Measurements from ENCODE around the gene LPIN1. TPM values are rescaled to one million over a fixed set of nuclear protein-coding genes. Genes with fewer than 3 reads are reported as not detected.

The LPIN1 gene
- total RNA-seq, 1 donor from 2014 or later = 198 TPM

DNA sequence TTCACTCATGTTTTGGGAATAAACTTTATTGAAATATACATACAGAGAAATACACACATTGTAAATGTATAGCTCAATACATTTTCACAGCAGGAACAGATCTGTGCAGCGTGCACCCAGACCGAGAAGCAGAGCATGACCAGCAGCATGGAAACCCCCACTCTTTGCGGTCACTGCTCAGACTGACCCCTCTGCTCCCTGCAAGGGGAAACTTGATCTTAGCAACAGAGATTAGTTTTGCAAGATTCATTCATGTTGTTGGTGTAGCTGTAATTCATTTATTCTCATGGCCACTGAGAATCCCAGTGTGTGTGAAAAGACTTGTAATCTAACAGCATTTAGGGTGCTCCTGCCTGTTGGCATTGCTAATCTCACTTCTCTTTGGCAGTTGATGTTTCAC is 35.2 kb downstream of the LPIN1 start:
- peak; percentile 6 for DNase-seq (ENCODE audit: low spot score)

DNA sequence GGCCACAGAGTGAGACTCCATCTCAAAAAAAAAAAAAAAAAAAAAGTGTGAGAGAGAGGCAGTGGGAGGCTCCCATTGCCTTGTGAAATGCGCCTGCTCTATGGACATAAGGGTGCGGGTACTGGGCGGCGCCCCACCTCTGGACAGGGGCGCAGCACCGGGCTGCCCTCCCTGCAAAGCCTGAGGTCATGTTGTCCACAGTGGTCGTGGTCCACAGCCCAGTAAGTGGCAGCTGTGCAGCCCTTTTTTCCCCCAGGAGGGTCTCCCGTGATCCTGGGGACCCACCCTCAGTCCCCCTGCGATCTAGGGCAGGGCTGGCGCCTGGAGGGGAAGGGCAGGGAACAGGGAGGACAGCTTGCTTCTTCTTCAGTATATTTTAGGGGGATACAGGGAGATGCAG is 37.8 kb downstream of the LPIN1 start:
- peak; percentile 77 for DNase-seq (ENCODE audit: low spot score)

DNA sequence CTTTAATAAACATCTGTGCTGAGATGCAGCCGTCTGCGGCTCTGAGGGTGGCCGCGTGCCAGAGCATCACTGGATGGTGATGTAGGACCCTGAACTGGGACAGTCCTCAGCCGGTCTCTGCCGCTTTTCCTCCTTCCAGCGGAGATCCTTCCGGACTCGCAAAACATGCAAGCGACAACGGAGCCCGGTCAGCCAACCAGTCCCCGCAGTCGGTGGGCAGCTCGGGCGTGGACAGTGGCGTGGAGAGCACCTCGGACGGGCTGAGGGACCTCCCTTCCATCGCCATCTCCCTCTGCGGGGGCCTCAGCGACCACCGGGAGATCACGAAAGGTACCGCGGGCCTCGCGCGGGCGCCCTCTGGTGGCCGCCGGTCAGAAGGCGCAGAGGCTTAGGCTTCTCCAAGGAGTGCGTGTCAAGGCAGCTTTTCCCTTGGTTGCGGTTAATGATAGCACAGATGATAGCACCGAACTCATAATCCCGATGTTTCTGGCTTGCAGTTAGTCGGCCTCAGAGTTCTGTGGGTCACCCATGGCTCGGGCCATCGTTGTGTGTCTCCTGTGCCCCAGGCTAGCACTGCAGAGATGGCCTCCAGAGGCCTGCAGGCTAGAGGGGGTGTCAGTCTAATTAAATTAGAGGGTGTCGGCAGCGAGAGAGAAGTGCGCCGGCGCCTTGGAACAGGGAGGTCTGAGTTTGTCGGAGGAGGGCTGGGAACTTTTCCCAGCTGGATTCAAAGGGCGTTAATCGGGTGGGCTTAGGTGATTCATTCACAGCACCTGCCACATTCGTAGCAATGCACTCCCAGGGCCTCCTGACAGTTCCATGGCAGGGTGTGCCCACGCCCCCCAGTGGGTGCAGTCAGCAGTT is 38.5 kb downstream of the LPIN1 start:
- peak; percentile 89 for DNase-seq (ENCODE audit: low spot score)

DNA sequence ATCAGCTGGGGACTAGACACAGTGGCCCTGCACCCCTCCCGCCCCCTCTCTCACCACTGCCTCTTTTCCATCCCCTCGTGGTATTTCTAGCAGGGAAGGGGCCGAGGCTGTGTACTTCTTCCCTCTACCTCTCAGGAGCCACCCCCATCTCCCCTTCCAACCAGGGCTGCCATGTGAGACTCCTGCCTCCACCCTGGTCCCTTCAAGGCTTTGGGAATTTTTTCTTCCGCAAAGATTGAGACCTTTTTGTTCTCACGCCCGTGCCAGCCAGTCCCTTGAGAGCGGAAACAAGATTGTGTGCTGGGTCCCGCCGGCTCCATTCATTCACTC is 39.1 kb downstream of the LPIN1 start:
- DNase-seq (ENCODE audit: low spot score) = peak; percentile 72

DNA sequence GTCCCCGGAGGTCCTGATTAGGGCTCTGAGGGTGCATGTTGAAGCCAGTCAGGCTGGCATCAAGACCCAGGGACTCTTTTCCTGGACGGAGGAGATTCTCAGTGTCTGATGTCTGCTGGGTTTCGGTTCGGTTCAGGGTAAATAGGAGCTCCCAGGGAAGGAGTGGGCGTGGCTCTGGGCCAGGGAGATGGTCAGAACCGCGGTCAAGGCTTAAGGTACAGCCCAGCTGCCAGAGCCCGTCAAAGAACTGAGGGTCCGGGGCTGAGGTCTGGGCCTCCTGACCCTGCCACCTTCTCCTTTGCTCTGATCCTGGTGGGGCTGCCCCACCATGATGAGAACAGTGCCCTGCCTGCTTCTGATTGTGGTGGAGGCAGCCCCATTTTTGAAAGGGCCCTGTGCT is 39.8 kb downstream of the LPIN1 start:
- peak; percentile 72 for DNase-seq (ENCODE audit: low spot score)

DNA sequence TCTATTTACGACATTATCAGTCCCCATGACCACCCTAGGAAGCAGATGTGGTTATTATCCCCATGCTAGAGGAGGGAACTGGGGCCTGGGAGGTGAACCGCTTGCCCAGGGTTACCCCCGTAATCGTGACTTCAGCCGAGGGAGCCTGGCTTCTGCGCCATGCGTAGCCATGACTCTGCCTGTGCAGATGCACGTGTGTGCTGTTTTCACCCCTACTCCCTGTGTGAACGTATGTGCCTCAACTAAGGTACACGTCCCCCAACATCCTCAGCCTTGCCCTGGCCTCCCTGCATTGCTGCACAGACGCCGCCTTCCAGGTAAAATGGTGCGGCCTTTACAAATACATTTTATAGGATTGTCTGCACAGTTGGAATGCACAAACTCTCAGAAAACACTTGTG is 40.2 kb downstream of the LPIN1 start:
- peak; percentile 85 for DNase-seq (ENCODE audit: low spot score)

DNA sequence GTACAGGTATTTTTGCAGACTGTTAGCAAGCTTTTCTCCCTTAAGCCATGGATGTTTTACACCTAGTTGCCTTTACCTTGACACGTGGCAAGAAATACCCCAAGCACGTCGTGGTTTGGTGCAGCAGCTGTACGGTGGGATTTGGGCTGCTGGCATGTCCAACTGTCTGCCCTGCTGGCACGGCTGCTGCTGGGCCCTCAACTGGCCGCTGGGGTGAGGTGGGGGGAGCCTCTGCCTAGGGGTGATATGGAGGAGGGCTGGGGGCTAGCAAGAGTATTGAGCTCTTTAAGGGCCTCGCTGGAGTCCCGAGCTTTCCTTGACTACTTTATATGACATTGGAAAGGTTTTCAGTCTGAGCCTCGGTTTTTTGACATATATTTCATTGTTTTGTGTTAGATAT is 41.6 kb downstream of the LPIN1 start:
- peak; percentile 18 for DNase-seq (ENCODE audit: low spot score)

DNA sequence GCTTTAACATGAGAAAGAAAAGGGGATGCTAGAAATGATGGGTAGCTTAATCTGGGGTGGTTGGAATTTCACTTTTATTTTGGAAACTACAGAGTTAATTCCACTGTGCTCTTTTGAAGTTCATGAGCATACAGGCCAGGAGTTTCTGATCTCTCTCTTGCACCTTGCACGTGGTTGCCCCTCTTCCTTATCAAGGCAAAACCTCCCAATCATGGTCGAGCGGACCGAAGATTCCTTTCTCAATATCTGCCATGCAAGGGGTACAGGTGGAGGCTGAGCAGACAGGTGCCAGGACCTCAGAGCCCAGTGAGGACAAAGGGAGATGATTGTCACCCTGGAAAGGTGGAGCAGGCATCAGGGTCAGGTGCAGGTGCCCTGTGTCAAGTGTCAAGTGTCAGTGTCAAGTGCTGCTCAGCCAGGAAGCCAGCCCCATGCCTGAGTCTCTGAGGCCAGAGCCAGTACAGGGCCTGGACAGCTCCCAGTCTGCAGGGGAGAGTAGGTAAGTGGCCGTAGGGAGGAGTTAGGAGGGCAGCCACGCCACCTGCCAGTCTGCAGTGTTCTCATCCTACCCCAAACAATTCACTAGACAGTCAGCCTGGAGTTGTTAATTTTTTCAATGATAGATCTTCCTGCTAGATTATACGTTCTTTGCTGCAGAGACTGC is 42.2 kb downstream of the LPIN1 start:
- DNase-seq (ENCODE audit: low spot score) = peak; percentile 67

DNA sequence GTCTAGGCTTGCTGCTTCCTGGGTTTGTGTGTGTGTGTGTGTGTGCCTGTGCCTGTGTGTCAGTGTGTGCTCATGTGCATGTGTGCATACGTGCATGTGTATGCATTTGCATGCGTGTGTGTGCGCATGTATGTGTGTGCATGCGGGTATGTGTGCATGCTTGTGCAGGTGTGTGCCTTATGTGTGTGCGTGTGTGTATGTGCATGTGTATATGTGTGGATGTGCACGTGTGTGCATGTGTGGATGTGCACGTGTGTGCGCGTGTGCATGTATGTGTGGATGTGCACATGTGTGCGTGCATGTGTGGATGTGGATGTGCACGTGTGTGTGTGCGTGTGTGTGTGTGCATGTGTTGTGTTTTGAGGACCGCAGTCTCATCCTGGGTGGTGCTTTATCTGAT is 42.8 kb downstream of the LPIN1 start:
- peak; percentile 69 for DNase-seq (ENCODE audit: low spot score)

DNA sequence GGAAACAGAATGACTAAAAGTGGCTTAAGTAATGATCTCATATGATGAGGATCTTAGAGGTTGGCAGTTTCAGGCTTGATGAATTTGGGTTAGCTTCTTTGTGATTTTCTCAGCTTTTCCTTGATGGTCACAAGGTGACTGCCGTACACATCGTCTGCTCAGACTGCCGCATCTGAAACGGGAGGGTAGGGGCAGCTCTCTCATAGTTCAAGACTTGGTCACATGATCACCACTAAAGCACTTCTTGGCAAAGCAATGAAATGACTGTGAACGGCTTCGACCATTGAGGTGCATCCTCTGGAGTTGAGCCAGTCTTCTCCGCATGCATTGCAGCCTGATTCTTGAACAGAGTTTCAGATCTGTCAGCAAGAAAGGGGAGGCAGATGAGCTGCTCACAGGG is 43.8 kb downstream of the LPIN1 start:
- DNase-seq (ENCODE audit: low spot score) = peak; percentile 39

DNA sequence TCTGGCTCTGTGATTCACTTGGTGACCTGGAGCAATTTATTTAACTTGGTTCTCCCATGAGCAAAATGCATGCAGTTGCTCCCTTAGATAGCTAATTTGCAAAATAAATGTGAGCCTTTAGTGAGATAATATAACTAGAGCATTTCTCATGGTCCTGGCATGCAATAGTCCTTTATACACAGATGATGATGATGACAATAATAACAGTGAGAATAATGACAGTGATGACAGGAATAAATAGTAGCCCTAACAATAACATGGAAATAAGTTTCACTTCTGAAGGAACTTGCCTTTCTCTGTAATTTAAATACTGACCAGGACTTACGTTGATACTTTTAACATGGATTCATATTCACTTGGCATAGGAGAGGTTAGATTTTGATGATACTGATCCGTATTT is 49.2 kb downstream of the LPIN1 start:
- no peak for DNase-seq (ENCODE audit: low spot score)

DNA sequence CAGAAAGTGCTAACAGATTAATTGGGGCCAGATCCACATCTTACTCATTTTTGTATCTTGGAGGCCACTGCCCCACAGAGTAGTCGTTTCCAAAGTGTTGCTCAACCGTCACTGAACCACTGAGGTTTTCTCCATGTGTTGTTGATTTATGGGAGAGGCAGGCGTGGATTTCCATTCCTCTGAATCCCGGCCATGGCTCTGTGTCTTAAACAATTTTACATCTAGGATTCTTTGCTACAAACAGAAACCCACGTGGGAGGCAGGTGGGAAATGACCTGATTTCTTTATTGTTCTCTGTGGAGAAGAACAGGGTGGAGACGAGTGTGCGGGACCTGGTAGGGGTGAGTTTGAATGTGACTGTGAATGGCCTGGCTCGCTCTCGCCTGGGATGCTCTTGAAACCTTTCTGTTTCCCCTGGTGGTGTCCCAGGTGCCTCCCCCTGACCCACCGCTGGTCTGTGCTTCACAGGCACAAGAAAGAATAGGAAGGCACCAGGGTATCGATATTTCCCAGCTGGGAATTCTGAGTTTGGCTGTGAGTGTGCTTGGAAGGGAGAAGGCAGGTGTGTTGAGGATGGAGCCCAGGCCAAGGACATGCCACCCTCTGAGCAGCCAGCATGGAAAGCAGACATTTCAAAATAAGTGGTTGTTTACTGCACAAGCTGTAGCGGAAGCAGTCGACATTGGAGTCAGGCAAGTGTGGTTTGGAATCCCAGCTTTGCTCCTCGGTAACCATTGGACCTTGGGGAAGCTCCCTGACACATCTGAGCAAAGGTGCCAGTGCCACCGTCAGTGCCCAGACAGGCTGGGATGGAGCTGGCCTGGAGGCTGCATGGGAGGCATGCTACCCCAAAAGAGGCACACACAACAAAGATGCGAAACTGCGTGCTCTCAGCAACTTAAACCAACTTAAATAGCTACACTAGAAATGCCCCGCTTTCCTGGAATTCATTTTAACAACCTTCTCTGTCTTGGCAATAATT is 50.0 kb downstream of the LPIN1 start:
- peak; percentile 81 for DNase-seq (ENCODE audit: low spot score)

DNA sequence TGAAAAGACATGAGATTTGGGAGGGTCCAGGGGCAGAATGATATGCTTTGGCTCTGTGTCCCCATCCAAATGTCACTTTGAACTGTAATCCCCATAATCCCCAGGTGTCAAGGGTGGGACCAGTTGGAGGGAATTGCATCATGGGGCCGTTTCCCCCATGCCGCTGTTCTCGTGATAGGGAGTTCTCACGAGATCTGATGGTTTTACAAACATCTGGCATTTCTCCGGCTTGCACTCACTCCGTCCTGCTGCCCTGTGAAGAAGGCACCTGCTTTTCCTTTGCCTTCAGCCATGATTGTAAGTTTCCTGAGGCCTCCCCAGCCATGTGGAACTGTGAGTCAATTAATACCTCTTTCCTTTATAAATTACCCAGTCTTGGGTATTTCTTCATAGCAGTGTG is 51.4 kb downstream of the LPIN1 start:
- no peak for DNase-seq (ENCODE audit: low spot score)

DNA sequence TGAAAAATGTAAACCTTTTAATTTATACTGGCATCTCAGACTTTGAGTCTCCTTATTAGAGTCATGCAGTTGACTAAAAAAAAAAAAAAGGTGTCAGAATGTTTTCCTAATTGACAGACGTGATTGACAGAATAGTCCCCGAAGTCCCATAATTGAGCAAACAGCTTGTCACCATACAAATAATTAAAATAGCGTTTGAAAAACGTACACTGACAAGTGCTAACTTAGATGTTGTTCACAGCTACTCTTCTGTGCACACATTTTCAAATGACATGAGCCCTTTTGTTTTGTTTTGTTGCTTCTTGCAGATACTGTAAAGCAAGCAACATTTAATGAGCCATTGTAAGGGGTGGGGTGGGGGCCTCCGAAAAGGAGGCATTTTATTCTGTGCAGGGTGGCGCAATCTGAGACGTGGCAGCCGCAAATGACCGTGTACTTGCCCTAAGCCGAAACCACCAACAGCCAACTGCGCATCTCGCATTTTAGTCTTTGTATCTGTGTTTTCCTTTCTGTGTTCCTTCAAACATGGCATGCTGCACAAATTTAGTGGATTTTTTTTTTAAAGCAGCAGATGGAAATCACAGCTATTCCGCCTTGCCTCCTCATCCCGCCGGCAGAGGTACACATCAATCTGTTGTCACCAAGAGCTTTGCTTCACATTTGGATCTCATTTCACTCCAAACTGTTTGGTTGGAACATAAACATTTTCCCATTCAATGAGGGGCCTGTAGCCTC is 52.4 kb downstream of the LPIN1 start:
- DNase-seq (ENCODE audit: low spot score) = peak; percentile 67

DNA sequence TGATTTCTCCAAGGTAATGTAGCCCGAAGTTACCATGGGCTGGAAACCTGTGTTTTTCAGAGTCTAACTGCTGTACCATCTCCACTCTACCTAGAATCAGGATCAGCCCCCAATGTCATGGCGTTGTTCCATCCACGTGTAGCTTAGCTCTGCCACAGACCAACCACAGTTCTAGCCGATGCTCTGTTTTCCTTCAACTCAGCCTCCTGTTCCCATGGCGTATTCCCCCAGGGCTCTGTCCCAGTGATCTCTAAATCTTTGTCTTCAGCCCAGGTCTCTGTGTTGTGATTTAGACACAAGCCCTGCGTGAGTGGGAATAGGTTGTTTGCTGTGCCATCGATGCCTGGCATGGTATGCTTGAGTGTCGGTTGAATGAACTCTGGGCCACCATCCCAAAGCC is 53.4 kb downstream of the LPIN1 start:
- no peak for DNase-seq (ENCODE audit: low spot score)

DNA sequence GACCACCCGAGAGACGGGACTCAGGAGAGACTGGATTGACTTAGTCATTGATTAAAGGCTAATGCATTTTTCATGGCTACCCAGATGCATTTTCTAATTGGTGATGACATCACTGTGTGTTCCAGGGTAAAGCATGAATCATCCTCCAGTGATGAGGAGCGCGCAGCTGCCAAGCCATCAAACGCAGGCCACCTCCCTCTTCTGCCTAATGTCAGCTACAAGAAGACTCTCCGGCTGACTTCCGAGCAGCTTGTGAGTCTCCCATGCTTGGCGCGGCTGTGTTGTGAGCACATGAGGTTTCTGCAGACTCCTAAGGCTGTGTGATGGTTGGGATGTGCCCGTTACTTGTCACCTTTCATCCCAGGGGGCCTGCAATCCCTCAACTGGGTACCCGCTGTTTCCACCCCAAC is 56.4 kb downstream of the LPIN1 start:
- DNase-seq (ENCODE audit: low spot score) = peak; percentile 62

DNA sequence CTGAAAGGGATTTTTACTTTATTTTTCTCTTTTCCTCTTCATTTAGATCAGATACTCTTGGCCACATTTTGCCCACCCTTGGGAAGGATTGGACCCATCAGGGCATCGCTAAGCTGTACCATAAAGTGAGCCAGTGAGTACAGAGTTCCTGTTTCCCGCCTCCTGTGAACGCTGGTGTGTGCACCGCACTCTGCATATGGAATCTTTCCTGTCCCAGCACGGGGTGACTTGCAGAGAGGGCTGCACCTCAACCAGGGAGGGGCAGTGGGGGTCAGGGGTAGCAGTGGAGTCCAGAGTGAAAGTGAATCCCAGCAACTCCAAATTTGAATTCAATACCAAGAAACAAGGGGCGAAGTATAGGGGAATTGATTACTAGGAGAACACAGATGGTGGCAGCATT is 58.6 kb downstream of the LPIN1 start:
- DNase-seq (ENCODE audit: low spot score) = peak; percentile 30

DNA sequence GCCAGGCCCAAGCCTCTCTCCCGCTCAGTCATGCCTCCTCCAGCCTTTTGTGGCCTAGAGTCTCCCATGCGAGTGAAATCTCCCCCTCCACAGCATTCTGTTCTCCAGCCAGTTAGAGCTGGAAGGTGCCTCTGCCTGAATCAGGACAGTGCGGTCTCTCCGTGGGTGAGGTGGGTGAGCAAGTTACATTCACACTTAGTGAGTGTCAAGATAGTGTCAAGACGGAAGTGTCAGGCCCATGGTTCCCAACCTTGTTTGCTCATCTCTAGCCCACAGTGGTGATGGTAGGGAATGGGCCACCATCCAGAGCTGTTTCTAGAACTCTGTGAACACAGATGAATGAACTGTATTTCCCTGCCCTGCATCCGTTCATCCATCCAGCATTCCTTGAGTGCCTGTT is 59.5 kb downstream of the LPIN1 start:
- peak; percentile 41 for DNase-seq (ENCODE audit: low spot score)

DNA sequence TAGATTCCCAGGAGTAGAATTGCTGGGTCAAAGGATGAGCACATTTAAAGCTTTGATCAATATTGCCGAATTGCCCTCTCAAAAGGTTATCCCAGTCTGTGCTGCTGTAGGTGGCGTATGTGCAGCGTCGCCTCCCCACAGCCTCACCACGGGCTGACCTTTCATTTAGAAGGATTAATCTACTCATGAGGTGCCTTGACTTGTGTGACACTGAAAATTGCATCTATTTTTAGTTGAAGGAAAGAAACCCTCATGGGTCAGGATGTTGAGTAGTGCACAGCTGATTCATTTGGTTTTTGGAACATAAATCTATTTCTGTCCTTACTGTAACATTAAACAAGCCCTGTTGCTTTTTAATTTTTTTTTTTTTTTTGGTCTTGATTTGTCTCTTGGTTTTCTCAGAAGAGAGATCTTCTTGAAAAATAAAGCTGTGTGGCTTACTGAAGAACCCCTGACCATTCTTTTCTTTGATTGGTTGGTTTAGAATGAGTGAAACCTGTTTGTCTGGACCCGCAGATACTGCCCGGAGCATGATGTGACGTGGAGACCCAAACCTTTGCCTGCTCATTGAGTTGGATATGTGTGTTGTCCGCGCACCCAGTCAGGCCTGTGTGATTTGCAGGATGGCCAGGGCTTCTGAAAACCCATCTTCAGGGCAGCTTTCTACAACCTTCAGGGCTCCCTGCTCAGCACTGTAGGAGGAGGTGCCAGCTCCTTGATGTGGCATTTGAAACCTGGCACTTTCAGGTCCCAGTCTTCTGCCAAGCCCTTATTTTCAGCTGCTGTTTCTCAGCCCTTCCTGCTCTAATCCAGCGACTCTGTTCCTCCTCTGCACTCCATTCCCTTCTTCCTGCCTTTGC is 61.0 kb downstream of the LPIN1 start:
- peak; percentile 68 for DNase-seq (ENCODE audit: low spot score)

DNA sequence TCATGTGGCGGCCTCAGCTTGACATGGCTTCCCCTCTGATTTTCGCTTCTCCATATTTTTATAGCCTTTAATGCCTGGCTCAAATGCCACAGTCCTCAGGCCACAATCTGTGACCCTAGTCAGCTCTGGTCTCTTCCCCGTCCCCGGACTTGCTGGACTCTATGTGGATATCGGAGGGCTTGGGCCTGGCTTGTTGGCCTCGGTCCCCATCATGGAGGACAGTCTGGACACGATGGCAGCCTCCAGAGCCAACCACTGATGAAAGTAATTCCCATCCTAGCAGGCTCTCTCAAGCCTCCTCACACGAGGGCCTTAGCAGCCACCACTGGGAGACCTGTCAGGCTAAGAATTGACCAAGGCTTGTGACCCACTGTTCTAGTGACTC is 61.6 kb downstream of the LPIN1 start:
- DNase-seq (ENCODE audit: low spot score) = peak; percentile 53

Data from mesenteric fat pad (tissue), 1 donor.